GM19467 (cell line): Measurements from ENCODE around the gene CRB1.

Experiments
- ATAC-seq: cut with Tn5 transposase; IDR thresholded peaks from one replicate; pipeline ENCODE4 v1.9.1; 2021; ENCODE audit warnings: mild to moderate bottlenecking, moderate library complexity; ENCODE audit not compliant: unreplicated experiment

Gene CRB1

DNA sequence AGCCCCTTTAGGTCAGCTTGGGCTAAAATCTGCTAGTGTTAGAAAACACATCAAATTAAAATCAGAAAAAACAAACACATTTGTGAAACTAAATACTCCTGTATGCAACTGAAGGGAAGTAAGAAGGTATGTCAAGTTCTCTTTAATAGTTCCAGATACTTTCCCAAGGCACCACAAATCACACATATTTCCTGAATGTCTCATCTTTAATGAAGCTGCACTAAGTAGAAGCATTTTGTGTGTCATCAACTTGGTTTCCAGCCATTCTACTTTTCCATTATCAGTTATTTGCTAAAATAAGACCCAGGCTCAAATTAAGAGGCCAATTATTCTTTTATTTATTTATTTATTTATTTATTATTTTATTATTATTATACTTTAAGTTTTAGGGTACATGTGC lies 34.7 kb downstream of the CRB1 start:
- ATAC-seq: no peak

- ATAC-seq: no peak
Measured at GRCh38 chr1:197303463-197303862, 35.4 kb downstream of the CRB1 start.

- ATAC-seq: no peak
Measured at GRCh38 chr1:197304638-197305200, 36.7 kb downstream of the CRB1 start.

DNA sequence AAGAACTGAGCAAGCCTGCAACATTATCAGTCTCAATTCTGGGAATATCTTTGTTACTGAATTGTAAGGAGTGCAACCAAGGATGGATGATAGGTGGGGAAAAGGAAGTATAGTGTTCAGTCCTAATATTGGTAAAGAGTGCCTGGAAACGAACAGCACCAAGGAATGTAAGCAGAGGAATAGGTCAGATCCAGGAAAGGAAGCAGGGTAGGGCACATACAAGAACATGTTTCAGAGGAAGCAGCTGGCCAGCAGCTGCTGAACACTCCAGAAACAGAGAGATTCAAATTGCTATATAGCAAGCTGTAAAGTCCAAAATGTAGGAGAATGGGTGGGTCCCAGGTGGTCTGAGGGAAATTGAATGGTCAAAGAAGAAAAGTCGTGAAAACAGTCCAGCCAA lies 37.9 kb downstream of the CRB1 start:
- ATAC-seq: no peak

DNA sequence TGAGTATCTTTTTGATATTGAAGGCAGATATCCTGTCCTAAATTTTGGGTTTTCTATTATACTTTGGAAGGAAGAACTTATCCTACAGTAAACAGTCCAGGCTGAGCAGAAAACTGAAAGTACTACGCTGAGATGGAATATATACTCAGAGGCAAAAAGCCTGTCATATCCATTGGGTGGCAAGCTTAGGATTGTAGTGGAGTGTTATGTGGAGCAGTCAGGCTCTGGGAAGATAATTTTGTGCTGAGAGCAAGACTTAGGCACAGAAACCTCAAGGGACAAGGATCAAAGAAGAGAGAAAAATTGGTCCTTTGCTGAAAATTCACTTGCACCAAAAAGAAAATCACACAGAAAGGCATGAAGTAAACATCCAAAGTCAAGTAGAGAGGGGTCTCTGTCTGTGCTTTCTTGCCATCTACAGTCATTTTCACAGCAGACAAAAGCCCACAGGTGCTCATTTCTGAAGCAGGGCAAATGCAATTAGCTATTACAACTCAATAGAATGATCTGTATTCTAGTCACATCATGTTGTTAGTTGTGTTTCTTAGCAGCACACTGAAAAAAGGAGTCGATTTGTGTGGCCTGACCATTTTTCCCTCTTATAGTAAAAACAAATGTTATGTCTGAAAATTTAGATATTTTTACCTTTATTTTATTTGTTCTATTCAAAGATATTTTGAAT lies 38.5 kb downstream of the CRB1 start:
- no peak for ATAC-seq

GRCh38 chr1:197307136-197307535 lies 39.1 kb downstream of the CRB1 start:
- ATAC-seq: no peak

DNA sequence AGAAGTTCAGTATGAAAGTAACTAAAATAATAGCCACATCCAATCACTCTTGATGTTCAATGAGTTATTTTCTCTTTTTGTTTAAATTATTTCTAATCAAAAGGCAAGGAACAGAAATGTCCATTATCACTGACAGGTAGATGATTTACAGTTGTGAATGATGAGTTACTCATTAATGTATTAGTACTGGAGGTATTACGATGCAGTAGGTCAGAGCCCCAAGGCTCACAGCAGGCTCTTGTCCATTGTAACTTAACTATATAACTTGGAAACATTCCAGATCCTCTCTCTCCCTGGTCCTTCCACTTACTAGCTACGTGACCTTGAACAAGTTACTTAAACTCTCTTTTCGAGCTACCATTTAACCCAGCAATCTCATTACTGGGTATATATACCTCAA lies 39.5 kb downstream of the CRB1 start:
- no peak for ATAC-seq

DNA sequence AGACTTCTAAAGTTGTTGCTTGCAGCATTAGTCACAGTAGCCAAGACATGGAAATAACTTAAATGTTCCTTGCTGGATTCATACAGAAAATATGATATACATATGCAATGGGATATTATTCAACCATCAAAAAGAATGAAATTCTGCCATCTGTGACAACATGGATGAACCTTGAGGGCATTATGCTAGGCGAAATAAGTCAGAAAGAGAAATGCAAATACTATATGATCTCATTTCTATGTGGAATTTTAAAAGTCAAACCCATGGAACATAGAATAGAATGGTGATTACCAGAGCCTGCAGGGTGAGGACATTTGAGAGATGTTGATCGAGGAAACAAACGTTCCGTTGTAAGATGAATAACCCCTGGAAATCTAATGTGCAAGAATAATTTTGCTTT lies 43.0 kb downstream of the CRB1 start:
- ATAC-seq: no peak

DNA sequence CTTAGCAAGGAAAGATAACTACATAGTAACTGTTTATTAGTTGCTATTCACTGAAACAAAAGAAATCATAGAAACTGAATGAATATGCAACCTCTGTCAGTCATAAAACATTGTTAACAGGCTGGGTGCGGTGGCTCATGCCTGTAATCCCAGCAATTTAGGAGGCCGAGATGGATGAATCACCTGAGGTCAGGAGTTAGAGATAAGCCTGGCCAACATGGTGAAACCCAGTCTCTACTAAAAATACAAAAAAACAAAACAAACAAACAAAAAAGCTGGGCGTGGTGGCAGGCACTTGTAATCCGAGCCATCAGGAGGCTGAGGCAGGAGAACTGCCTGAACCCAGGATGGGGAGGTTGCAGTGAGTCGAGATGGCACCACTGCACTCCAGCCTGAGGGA lies 44.1 kb downstream of the CRB1 start:
- ATAC-seq: no peak

DNA sequence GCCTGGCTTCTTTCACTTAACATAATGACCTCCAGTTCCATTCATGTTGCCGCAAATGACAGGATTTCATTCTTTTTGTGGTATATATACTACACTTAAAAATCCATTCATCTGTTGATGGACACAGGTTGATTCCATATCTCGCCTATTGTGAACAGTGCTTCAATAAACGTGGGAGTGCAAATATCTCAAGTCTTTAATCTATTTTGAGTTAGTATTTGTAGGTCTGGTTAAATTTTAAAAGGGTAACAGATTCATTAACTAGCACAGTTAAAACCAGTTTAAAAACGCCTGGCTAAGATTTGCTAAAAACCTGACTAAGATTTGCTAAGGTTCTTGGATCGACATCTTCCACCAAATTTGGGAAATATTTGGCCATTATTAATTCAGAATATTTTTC lies 45.7 kb downstream of the CRB1 start:
- ATAC-seq: no peak

DNA sequence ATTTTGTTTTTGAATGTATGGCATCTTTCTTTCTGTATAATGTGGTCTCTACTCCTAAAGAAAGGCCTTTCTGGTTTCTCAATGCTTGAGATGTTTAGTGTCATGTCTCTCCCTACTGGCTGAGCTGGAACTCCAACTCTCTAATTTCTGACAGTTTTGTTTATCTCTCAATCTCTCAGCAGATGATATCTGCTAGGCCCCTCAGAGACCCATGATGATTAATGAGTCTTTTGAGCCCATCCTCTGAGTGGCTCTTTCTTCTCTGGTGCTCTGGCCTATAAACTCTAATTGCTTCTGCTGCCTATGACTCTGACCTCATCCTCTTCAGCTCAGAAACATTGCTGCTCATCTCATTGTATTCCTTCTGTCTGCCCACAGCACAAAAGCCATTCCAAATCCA lies 46.6 kb downstream of the CRB1 start:
- ATAC-seq: no peak

DNA sequence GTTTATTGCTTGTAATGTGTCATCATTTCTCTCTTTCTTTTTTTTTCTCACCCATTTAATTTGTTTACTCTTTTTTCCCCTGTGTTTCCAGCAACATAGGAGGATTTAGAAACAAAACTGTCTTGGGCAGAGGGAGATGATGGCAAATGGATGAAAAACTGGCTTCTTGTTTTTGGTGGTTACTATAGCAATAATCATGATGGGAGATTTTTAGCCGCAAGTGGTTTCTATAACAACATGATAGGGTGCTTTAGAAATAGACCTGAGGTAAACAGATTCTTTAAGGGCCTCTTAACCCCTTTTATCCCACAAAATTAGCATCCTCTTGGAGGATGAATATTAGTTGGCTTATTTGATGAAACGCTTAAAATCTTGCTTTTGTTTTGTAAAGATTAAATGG lies 51.6 kb downstream of the CRB1 start:
- ATAC-seq: no peak

DNA sequence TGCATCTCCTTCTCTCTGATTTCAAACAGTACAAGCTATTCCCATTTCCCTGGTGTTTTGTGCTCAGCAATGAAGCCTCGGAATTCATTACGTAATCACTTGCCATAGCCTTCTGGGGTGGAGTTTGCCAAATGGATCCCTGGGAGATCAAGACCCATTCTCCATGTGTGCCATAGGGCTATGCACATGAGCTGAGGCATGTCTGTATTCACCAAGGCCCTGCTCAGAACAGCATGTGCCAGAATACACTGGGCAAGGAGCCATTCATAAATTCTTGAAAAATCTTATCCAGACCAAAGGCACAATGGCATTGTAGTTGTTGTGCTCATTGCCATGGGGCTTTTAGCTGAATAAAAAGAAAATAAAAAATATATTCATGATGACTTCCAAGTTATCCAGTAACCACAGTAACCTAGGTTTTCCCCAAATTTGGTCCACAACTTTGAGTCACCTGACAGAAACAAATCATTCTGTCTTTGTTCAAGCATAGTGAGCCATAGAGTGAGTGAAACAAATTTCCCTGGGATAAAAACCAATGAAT lies 53.0 kb downstream of the CRB1 start:
- no peak for ATAC-seq

- ATAC-seq: no peak
Measured at GRCh38 chr1:197321811-197322210, 53.8 kb downstream of the CRB1 start.

- no peak for ATAC-seq
Measured at GRCh38 chr1:197327776-197328364, 59.8 kb downstream of the CRB1 start.

- ATAC-seq: no peak
Measured at GRCh38 chr1:197330213-197330612, 62.2 kb downstream of the CRB1 start.

DNA sequence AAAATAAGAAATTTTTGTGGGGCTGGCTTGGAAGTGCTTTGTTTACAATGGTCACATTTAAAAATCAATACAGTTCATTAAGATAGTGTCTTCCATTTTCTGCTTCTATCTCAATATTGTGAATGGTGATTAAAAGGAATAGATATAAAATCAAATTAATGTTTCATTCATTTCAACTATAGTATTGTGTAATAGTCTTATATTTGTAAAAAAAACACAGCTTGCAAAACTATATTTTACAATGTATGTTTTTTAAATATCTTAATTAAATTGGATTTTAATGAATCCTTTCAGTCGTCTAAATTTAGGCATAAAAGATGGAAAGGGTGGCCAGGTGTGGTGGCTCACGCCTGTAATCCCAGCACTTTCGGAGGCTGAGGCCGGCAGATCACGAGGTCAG lies 63.5 kb downstream of the CRB1 start:
- ATAC-seq: no peak

GRCh38 chr1:197333041-197333440 lies 65.0 kb downstream of the CRB1 start:
- no peak for ATAC-seq

DNA sequence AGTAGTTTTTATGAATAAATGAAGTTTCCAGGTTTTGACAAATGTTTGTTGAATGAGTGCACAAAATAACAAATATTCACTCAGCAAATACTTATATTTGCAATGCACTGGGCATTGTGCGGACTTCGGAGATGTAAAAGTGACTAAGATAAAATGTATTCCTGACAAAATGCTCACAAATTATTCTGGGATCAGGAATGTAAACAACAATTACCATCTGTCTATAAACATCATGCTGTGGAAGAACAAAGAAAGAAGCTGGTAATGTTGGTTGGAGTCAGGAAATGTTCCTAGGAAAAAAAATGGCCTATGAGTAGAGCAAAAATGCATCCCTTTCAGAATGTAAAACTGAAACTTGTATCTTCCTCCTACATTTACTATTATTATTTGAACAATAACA lies 68.5 kb downstream of the CRB1 start:
- no peak for ATAC-seq

- no peak for ATAC-seq
Measured at GRCh38 chr1:197339106-197340060, 71.3 kb downstream of the CRB1 start.

DNA sequence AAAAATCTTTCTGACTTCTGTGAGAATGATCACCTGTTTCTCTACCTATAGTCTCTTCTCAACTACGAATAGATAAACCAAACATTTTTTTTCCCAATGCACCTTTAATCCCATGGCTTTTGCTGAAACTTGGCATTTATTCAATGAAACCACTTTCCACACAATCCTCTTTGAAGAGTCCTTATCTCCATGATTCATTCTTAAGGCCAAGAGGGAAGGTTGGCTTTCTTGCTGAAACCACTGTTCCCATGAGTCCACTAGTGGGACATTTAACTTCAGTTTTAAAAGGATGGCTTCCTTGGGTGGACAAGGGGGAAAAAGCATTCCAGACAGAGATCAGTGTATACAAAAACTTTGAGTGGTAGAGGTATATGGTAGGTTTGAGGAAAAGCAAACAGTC lies 73.6 kb downstream of the CRB1 start:
- no peak for ATAC-seq
